Measurements from ENCODE around the gene SLC5A12. TPM values are rescaled to one million over a fixed set of nuclear protein-coding genes. Genes with fewer than 3 reads are reported as not detected.

SLC5A12 gene
- total and polyA plus RNA-seq, 10 of the 15 experiments (the other 5 are each of a cell fraction or from before 2014, with no cell fraction given) = 0.06 to 0.15 TPM; not detected in 8

DNA sequence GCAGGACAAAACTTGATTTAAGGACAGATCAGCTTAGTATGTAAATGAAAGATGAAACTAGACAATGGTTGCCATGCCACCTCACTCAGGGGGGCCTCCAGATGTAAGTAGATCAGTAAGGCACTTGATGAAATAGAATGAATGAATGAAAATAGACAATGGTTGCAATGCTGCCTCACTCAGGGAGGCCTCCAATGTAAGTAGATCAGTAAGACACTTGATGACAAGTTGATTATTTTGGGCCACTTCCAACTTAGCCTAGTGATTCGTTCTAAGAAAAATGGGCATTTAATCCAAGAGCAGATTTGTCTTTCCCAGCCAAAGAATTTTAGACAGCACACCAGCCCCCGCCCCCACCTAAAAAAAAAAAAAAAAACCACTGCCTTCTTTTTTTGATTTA is 19.2 kb upstream of the SLC5A12 start:
- Histone ChIP-seq H3K4me3 (no peak overlapping the region), H3K9ac (ENCODE audit: control insufficient read depth, insufficient read depth, low read length) (no peak overlapping the region), H3K27me3 (replicated peaks in 1 of 2; ENCODE audit: control insufficient read depth in 2 of 2, insufficient read depth in 2 of 2, low read length in 1 of 2) (no peaks in the 10 kb centered on the region), H3K4me1 (ENCODE audit: control insufficient read depth, insufficient read depth, low read length) (no peaks in the 10 kb centered on the region), H3K4me2 (ENCODE audit: control insufficient read depth, insufficient read depth) (no peak overlapping the region), H4K20me1 (ENCODE audit: control insufficient read depth, insufficient read depth) (no peaks in the 10 kb centered on the region), H3K9me3 (replicated peaks; ENCODE audit: control insufficient read depth, insufficient read depth, low read length) (no peaks in the 10 kb centered on the region), H3K79me2 (ENCODE audit: control insufficient read depth, insufficient read depth, low read length) (no peaks in the 10 kb centered on the region), H3K36me3 (ENCODE audit: control insufficient read depth in 2 of 2, insufficient read depth in 2 of 2, low read length in 1 of 2) (no peaks in the 10 kb centered on the region), H3K27ac (ENCODE audit: control insufficient read depth, insufficient read depth) (no peak overlapping the region), H2AFZ (ENCODE audit: control insufficient read depth, low read depth, low read length) (no peak overlapping the region)
- 0% methylated on average over 1 of the region's 2 CpGs for WGBS (ENCODE audit: insufficient coverage, insufficient replicate concordance, low lambda C conversion rate, missing lambda C conversion rate)
- POLR2A ChIA-PET = interaction anchor here (0.7 kb wide), 1 partner anchor 263 kb away, joined by 8 read pairs; no protein-coding TSS in a partner anchor
- CTCF ChIA-PET = interaction anchor here (0.5 to 1.5 kb wide), 4 partner anchors 10 to 548 kb away, joined by 3 to 4 read pairs (median 3); no protein-coding TSS in a partner anchor
- BruUV-seq (replicated peaks) = no TSS peak
- intact Hi-C loops (cut with micrococcal nuclease; ENCODE audit: unreplicated experiment) (loop anchor here (5.0 kb wide), 1 partner anchor 89 kb away; no protein-coding TSS in a partner anchor), in situ Hi-C loops (cut with MboI) (no loop called here)
- FAIRE-seq (no peak), DNase-seq (ENCODE audit: low read depth, low spot score) (no peak), ATAC-seq (no peak)
- TF ChIP-seq RUNX3 (IDR thresholded peaks at IDR 0.05; ENCODE audit: low read length) (no peak), FOXM1 (IDR thresholded peaks at IDR 0.05; ENCODE audit: low read depth, low read length) (no peak), ZSCAN29 (IDR thresholded peaks at IDR 0.05) (no peak), STAT3 (IDR thresholded peaks at IDR 0.05; ENCODE audit: low read depth, low read length) (no peak), MTA2 (IDR thresholded peaks at IDR 0.05; ENCODE audit: low read depth) (no peak), YY1 (IDR thresholded peaks at IDR 0.05; ENCODE audit: low read depth, low read length) (no peak), MTA3 (IDR thresholded peaks at IDR 0.05; ENCODE audit: borderline replicate concordance, low read length) (no peak), TBL1XR1 (IDR thresholded peaks at IDR 0.05; ENCODE audit: low read depth, low read length) (no peak), ESRRA (IDR thresholded peaks at IDR 0.05; ENCODE audit: low read length) (no peak), POU2F2 (IDR thresholded peaks at IDR 0.05; ENCODE audit: borderline replicate concordance, low read depth, low read length) (no peak), RBBP5 (conservative IDR thresholded peaks at IDR 0.05) (no peak), NBN (IDR thresholded peaks at IDR 0.05) (no peak), RB1 (IDR thresholded peaks at IDR 0.05; ENCODE audit: borderline replicate concordance) (no peak), RCOR1 (conservative IDR thresholded peaks at IDR 0.05; ENCODE audit: low read depth, low read length) (no peak), JUND (IDR thresholded peaks at IDR 0.05; ENCODE audit: low read depth, low read length) (no peak), DPF2 (IDR thresholded peaks at IDR 0.05) (no peak)
- TF ChIP-seq, protein P1, sequence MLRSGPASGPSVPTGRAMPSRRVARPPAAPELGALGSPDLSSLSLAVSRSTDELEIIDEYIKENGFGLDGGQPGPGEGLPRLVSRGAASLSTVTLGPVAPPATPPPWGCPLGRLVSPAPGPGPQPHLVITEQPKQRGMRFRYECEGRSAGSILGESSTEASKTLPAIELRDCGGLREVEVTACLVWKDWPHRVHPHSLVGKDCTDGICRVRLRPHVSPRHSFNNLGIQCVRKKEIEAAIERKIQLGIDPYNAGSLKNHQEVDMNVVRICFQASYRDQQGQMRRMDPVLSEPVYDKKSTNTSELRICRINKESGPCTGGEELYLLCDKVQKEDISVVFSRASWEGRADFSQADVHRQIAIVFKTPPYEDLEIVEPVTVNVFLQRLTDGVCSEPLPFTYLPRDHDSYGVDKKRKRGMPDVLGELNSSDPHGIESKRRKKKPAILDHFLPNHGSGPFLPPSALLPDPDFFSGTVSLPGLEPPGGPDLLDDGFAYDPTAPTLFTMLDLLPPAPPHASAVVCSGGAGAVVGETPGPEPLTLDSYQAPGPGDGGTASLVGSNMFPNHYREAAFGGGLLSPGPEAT (IDR thresholded peaks at IDR 0.05; ENCODE audit: low read depth) = no peak
- TF ChIP-seq, protein P2, sequence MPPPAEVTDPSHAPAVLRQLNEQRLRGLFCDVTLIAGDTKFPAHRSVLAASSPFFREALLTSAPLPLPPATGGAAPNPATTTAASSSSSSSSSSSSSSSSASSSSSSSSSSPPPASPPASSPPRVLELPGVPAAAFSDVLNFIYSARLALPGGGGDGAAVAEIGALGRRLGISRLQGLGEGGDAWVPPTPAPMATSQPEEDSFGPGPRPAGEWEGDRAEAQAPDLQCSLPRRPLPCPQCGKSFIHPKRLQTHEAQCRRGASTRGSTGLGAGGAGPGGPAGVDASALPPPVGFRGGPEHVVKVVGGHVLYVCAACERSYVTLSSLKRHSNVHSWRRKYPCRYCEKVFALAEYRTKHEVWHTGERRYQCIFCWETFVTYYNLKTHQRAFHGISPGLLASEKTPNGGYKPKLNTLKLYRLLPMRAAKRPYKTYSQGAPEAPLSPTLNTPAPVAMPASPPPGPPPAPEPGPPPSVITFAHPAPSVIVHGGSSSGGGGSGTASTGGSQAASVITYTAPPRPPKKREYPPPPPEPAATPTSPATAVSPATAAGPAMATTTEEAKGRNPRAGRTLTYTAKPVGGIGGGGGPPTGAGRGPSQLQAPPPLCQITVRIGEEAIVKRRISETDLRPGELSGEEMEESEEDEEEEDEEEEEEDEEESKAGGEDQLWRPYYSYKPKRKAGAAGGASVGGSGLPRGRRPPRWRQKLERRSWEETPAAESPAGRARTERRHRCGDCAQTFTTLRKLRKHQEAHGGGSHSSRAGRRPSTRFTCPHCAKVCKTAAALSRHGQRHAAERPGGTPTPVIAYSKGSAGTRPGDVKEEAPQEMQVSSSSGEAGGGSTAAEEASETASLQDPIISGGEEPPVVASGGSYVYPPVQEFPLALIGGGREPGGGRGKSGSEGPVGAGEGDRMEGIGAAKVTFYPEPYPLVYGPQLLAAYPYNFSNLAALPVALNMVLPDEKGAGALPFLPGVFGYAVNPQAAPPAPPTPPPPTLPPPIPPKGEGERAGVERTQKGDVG (CRISPR knock-in tag; IDR thresholded peaks at IDR 0.05) = no peak
- RAD21 ChIA-PET (ENCODE audit: unreplicated experiment) = interaction anchor here (1.3 kb wide), 1 partner anchor 13 kb away, joined by 3 read pairs; no protein-coding TSS in a partner anchor
- SMC1A ChIA-PET (ENCODE audit: uncharacterized antibody, unreplicated experiment) = no interaction called here

Data from GM12878 (cell line).